SK-N-SH treated with all-trans-retinoic acid at 6 μM for 48 hours (cell line): ENCODE results near the gene SUSD4.

Source experiments
- ATAC-seq: fragments of 200-7000 bp; cut with Tn5 transposase; 3 replicates; pipeline ENCODE4 v1.9.1; 2020; ENCODE audit warnings: mild to moderate bottlenecking, moderate library complexity
- BACH2 ChIP-seq: fragments of 250-450 bp; sonication (Bioruptor Pico); IDR thresholded peaks from 2 replicates; pipeline ENCODE4 v1.9.0; 2021; ENCODE audit warnings: mild to moderate bottlenecking, borderline replicate concordance
- CSDC2 ChIP-seq: fragments of 250-450 bp; sonication (Bioruptor Pico); IDR thresholded peaks from 2 replicates; pipeline ENCODE4 v1.5.0; 2020; ENCODE audit warnings: mild to moderate bottlenecking, moderate library complexity
- ESRRG ChIP-seq: fragments of 250-450 bp; sonication (Bioruptor Pico); IDR thresholded peaks from 2 replicates; pipeline ENCODE4 v1.6.1; 2021; ENCODE audit warnings: mild to moderate bottlenecking
- GLIS3 ChIP-seq: fragments of 250-450 bp; sonication (Bioruptor Pico); IDR thresholded peaks from 2 replicates; pipeline ENCODE4 v1.5.0; 2020; ENCODE audit warnings: mild to moderate bottlenecking, moderate library complexity
- ISL1 ChIP-seq: fragments of 250-450 bp; sonication (Bioruptor Pico); IDR thresholded peaks from 2 replicates; pipeline ENCODE4 v2.1.2; 2022; ENCODE audit warnings: mild to moderate bottlenecking, moderate library complexity
- OSR1 ChIP-seq: fragments of 250-450 bp; sonication (Bioruptor Pico); IDR thresholded peaks from 2 replicates; pipeline ENCODE4 v1.8.0; 2022; ENCODE audit warnings: moderate library complexity, mild to moderate bottlenecking, inconsistent platforms
- RARB ChIP-seq: fragments of 250-450 bp; sonication (Bioruptor Pico); IDR thresholded peaks from 2 replicates; pipeline ENCODE4 v1.8.0; 2021; ENCODE audit warnings: mild to moderate bottlenecking, moderate library complexity
- SNAI2 ChIP-seq: fragments of 250-450 bp; sonication (Bioruptor Pico); IDR thresholded peaks from 2 replicates; pipeline ENCODE4 v1.5.0; 2020; ENCODE audit warnings: mild to moderate bottlenecking, moderate library complexity
- TCF4 ChIP-seq: fragments of 250-450 bp; sonication (Bioruptor Pico); IDR thresholded peaks from 2 replicates; pipeline ENCODE4 v1.8.0; 2021; ENCODE audit warnings: mild to moderate bottlenecking, moderate library complexity, borderline replicate concordance
- ZC3H10 ChIP-seq: fragments of 250-450 bp; sonication (Bioruptor Pico); IDR thresholded peaks from 2 replicates; pipeline ENCODE4 v1.5.1; 2021; ENCODE audit warnings: mild to moderate bottlenecking, moderate library complexity
- ZFP3 ChIP-seq: fragments of 250-450 bp; sonication (Bioruptor Pico); IDR thresholded peaks from 2 replicates; pipeline ENCODE4 v1.5.0; 2020; ENCODE audit warnings: mild to moderate bottlenecking, moderate library complexity
- ZFP30 ChIP-seq: fragments of 450-650 bp; formaldehyde crosslinking; IDR thresholded peaks from 2 replicates; pipeline ENCODE4 v1.5.0; 2022; ENCODE audit warnings: mild to moderate bottlenecking, moderate library complexity
- ZNF565 ChIP-seq: fragments of 450-650 bp; formaldehyde crosslinking; conservative IDR thresholded peaks from 2 replicates; pipeline ENCODE4 v1.5.0; 2020; ENCODE audit warnings: low read depth, mild to moderate bottlenecking, moderate library complexity
- ZNF70 ChIP-seq: fragments of 450-650 bp; formaldehyde crosslinking; IDR thresholded peaks from 2 replicates; pipeline ENCODE4 v1.5.0; 2020; ENCODE audit warnings: mild to moderate bottlenecking, moderate library complexity
- ZNF8 ChIP-seq: fragments of 450-650 bp; formaldehyde crosslinking; IDR thresholded peaks from 2 replicates; pipeline ENCODE4 v1.5.0; 2020; ENCODE audit warnings: mild to moderate bottlenecking, moderate library complexity
- TF ChIP-seq, protein P1 (sequence below): fragments of 250-450 bp; sonication (Bioruptor Pico); IDR thresholded peaks from 2 replicates; pipeline ENCODE4 v1.5.1; 2020; ENCODE audit warnings: low read depth, mild to moderate bottlenecking, moderate library complexity
- TF ChIP-seq, protein P2 (sequence below): fragments of 250-450 bp; sonication (Bioruptor Pico); IDR thresholded peaks from 2 replicates; pipeline ENCODE4 v1.8.0; 2020; ENCODE audit warnings: mild to moderate bottlenecking, moderate library complexity, borderline replicate concordance
- TF ChIP-seq, protein P3 (sequence below): fragments of 250-450 bp; sonication (Bioruptor Pico); IDR thresholded peaks from 2 replicates; pipeline ENCODE4 v1.8.0; 2021; ENCODE audit warnings: low read depth, mild to moderate bottlenecking, moderate library complexity, borderline replicate concordance
- TF ChIP-seq, protein P4 (sequence below): fragments of 250-450 bp; sonication (Bioruptor Pico); IDR thresholded peaks from 2 replicates; pipeline ENCODE4 v1.5.1; 2021; ENCODE audit warnings: mild to moderate bottlenecking, moderate library complexity
- TF ChIP-seq, protein P5 (sequence below): fragments of 250-450 bp; sonication (Bioruptor Pico); IDR thresholded peaks from 2 replicates; pipeline ENCODE4 v1.5.0; 2020; ENCODE audit warnings: mild to moderate bottlenecking, moderate library complexity

Gene SUSD4

DNA sequence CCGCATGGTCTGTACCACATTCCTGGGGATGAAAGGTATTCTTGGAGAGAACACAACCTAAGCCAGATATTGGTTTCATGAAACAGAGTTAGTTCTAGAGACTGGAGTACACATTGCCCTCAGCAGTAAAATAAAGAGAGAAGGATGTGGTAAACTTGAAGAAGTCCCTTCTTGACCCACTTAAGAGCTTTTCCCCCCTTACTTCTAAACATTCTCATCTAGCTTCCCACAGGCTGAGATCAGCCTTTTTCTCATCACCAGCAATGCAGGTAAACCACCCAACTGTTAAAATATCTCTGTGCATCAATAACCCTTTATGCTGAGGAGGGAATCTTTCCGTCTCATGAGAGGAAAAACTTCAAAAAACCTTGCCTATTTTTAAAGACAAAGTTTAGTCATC lies 62.6 kb downstream of the SUSD4 start (continued):
- no peak for TF ChIP-seq ESRRG
- no peak for TF ChIP-seq ZFP30 (CRISPR knock-in tag)

DNA sequence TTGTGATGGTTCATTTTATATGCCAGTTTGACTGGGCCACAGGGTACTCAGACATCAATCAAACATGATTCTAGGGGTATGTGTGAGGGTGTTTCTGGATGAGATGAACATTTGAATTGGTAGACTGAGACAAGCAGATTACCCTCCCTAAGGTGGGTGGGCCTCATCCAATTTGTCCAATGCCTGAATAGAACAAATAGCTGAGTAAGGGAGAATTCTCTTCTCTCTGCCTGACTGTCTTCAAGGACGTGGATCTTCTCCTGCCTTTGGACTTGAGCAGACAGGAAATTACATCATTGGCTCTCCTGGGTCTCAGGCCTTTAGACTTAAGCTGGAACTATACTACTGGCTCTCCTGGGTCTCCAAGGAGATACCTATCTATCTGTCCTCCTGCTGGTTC lies 64.4 kb downstream of the SUSD4 start:
- no peak for ATAC-seq
- TF ChIP-seq SNAI2 (CRISPR knock-in tag) (no peak), GLIS3 (CRISPR knock-in tag) (no peak), ZC3H10 (CRISPR knock-in tag) (no peak), CSDC2 (CRISPR knock-in tag) (no peak), ZNF8 (CRISPR knock-in tag) (no peak), ZFP30 (CRISPR knock-in tag) (no peak), RARB (no peak), ZFP3 (CRISPR knock-in tag) (no peak), ZNF70 (CRISPR knock-in tag) (no peak), BACH2 (CRISPR knock-in tag) (no peak), ISL1 (CRISPR knock-in tag) (no peak), TCF4 (CRISPR knock-in tag) (no peak)
- TF ChIP-seq, protein P1, sequence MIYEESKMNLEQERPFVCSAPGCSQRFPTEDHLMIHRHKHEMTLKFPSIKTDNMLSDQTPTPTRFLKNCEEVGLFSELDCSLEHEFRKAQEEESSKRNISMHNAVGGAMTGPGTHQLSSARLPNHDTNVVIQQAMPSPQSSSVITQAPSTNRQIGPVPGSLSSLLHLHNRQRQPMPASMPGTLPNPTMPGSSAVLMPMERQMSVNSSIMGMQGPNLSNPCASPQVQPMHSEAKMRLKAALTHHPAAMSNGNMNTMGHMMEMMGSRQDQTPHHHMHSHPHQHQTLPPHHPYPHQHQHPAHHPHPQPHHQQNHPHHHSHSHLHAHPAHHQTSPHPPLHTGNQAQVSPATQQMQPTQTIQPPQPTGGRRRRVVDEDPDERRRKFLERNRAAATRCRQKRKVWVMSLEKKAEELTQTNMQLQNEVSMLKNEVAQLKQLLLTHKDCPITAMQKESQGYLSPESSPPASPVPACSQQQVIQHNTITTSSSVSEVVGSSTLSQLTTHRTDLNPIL (CRISPR knock-in tag): no peak
- TF ChIP-seq, protein P2, sequence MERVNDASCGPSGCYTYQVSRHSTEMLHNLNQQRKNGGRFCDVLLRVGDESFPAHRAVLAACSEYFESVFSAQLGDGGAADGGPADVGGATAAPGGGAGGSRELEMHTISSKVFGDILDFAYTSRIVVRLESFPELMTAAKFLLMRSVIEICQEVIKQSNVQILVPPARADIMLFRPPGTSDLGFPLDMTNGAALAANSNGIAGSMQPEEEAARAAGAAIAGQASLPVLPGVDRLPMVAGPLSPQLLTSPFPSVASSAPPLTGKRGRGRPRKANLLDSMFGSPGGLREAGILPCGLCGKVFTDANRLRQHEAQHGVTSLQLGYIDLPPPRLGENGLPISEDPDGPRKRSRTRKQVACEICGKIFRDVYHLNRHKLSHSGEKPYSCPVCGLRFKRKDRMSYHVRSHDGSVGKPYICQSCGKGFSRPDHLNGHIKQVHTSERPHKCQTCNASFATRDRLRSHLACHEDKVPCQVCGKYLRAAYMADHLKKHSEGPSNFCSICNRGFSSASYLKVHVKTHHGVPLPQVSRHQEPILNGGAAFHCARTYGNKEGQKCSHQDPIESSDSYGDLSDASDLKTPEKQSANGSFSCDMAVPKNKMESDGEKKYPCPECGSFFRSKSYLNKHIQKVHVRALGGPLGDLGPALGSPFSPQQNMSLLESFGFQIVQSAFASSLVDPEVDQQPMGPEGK (CRISPR knock-in tag): no peak
- TF ChIP-seq, protein P3, sequence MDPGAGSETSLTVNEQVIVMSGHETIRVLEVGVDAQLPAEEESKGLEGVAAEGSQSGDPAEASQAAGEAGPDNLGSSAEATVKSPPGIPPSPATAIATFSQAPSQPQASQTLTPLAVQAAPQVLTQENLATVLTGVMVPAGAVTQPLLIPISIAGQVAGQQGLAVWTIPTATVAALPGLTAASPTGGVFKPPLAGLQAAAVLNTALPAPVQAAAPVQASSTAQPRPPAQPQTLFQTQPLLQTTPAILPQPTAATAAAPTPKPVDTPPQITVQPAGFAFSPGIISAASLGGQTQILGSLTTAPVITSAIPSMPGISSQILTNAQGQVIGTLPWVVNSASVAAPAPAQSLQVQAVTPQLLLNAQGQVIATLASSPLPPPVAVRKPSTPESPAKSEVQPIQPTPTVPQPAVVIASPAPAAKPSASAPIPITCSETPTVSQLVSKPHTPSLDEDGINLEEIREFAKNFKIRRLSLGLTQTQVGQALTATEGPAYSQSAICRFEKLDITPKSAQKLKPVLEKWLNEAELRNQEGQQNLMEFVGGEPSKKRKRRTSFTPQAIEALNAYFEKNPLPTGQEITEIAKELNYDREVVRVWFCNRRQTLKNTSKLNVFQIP (CRISPR knock-in tag): no peak
- TF ChIP-seq, protein P4, sequence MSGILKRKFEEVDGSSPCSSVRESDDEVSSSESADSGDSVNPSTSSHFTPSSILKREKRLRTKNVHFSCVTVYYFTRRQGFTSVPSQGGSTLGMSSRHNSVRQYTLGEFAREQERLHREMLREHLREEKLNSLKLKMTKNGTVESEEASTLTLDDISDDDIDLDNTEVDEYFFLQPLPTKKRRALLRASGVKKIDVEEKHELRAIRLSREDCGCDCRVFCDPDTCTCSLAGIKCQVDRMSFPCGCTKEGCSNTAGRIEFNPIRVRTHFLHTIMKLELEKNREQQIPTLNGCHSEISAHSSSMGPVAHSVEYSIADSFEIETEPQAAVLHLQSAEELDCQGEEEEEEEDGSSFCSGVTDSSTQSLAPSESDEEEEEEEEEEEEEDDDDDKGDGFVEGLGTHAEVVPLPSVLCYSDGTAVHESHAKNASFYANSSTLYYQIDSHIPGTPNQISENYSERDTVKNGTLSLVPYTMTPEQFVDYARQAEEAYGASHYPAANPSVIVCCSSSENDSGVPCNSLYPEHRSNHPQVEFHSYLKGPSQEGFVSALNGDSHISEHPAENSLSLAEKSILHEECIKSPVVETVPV: no peak
- TF ChIP-seq, protein P5, sequence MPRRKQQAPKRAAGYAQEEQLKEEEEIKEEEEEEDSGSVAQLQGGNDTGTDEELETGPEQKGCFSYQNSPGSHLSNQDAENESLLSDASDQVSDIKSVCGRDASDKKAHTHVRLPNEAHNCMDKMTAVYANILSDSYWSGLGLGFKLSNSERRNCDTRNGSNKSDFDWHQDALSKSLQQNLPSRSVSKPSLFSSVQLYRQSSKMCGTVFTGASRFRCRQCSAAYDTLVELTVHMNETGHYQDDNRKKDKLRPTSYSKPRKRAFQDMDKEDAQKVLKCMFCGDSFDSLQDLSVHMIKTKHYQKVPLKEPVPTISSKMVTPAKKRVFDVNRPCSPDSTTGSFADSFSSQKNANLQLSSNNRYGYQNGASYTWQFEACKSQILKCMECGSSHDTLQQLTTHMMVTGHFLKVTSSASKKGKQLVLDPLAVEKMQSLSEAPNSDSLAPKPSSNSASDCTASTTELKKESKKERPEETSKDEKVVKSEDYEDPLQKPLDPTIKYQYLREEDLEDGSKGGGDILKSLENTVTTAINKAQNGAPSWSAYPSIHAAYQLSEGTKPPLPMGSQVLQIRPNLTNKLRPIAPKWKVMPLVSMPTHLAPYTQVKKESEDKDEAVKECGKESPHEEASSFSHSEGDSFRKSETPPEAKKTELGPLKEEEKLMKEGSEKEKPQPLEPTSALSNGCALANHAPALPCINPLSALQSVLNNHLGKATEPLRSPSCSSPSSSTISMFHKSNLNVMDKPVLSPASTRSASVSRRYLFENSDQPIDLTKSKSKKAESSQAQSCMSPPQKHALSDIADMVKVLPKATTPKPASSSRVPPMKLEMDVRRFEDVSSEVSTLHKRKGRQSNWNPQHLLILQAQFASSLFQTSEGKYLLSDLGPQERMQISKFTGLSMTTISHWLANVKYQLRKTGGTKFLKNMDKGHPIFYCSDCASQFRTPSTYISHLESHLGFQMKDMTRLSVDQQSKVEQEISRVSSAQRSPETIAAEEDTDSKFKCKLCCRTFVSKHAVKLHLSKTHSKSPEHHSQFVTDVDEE (CRISPR knock-in tag): no peak

DNA sequence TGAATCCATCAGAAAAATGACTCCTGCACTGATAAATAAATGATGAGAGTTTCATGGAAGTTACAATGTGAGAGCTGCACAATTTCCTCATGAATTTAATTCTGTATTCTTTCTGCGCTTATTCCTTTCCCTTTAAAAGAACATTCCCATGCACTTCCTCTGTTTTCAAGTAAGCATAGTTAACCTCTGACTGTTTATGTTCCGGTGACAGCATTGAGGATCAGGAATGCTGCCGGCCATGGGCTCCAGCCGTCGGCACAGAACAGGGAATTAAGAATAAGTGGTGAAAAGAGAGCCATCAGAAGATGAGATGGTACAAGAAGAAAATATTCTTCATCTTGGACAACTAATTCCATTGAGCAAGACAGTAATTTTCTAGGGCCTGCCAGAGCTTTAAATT lies 65.3 kb downstream of the SUSD4 start:
- no peak for ATAC-seq
- TF ChIP-seq OSR1 (CRISPR knock-in tag): no peak

DNA sequence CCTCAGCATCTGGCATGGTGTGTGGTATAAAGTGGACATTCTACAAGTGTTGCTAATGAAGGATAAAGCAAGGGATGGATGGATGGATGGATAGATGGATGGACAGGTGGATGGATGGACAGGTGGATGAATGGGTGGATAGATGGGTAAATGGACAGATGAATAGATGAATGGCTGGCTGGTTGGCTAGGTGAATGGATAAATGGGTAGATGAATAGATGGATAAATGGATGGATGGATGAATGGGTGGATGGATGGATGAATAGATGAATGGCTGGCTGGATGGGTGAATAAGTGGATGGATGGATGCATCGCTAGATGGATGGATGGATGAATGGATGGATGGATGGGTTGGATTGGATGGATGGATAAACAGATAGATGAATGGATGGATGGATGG lies 66.2 kb downstream of the SUSD4 start:
- ATAC-seq: no peak
- TF ChIP-seq ZNF70 (CRISPR knock-in tag) (no peak), TCF4 (CRISPR knock-in tag) (no peak), ESRRG (no peak), ZNF565 (CRISPR knock-in tag) (no peak), ISL1 (CRISPR knock-in tag) (no peak), CSDC2 (CRISPR knock-in tag) (no peak), OSR1 (CRISPR knock-in tag) (no peak), SNAI2 (CRISPR knock-in tag) (no peak), ZFP3 (CRISPR knock-in tag) (no peak), BACH2 (CRISPR knock-in tag) (no peak)
- TF ChIP-seq, protein P2 (CRISPR knock-in tag): no peak
- TF ChIP-seq, protein P3 (CRISPR knock-in tag): no peak
- TF ChIP-seq, protein P5 (CRISPR knock-in tag): no peak
